OCI-LY7 (cell line): ENCODE measurements around the gene DAGLA. TPM values are rescaled to one million over a fixed set of nuclear protein-coding genes. Genes with fewer than 3 reads are reported as not detected.

ENCODE experiments used
- BruUV-seq: library from RNA; stranded (reverse); fragments of 400-500 nt; replicated peaks from 2 replicates; lab custom pipeline; 2021; lab: Mats Ljungman, UMichigan
- CTCF ChIA-PET: fragments of 300-600 bp; sonication (Branson Sonifier 250); formaldehyde crosslinking; loops from one replicate; lab custom pipeline; 2022; ENCODE audit warnings: antibody characterized with exemption; ENCODE audit not compliant: unreplicated experiment; lab: Charles Lee
- POLR2A ChIA-PET: fragments of 300-600 bp; sonication (Branson Sonifier 250); formaldehyde crosslinking; loops from one replicate; lab custom pipeline; 2022; ENCODE audit warnings: antibody characterized with exemption; lab: Charles Lee
- DNase-seq: peaks from one replicate; pipeline ENCODE4 v3.0.0-alpha.2; 2015; ENCODE audit warnings: low spot score
- H2AFZ ChIP-seq: fragments of 200-600 bp; sonication (generic), shearing (Covaris generic); 2 replicates; pipeline ENCODE4 v1.6.1; 2014; ENCODE audit warnings: mild to moderate bottlenecking, antibody characterized with exemption, low read length, moderate library complexity
- H3K27ac ChIP-seq: fragments of 200-600 bp; sonication (generic); 2 replicates; pipeline ENCODE4 v1.5.1; 2014; ENCODE audit warnings: mixed run types, low read depth, mild to moderate bottlenecking, moderate library complexity, low read length, inconsistent platforms; ENCODE audit not compliant: poor library complexity, severe bottlenecking
- H3K36me3 ChIP-seq: fragments of 200-600 bp; sonication (generic); 2 replicates; pipeline ENCODE4 v1.6.1; 2014; ENCODE audit warnings: mild to moderate bottlenecking, antibody characterized with exemption, low read length, moderate library complexity, mixed read lengths; ENCODE audit not compliant: insufficient read depth
- H3K4me1 ChIP-seq: fragments of 200-600 bp; sonication (generic); 2 replicates; pipeline ENCODE4 v1.5.1; 2014; ENCODE audit warnings: mild to moderate bottlenecking, low read length; ENCODE audit not compliant: insufficient read depth, poor library complexity, severe bottlenecking
- H3K4me2 ChIP-seq: fragments of 200-600 bp; sonication (generic); 2 replicates; pipeline ENCODE4 v1.6.1; 2014; ENCODE audit warnings: mild to moderate bottlenecking, low read length
- H3K4me3 ChIP-seq: fragments of 200-600 bp; sonication (generic); 2 replicates; pipeline ENCODE4 v1.5.1; 2014; ENCODE audit warnings: mild to moderate bottlenecking, low read depth, low read length; ENCODE audit not compliant: poor library complexity, severe bottlenecking
- H3K79me2 ChIP-seq: fragments of 200-600 bp; sonication (generic); 2 replicates; pipeline ENCODE4 v1.6.1; 2016; ENCODE audit warnings: low read depth, mild to moderate bottlenecking, low read length, moderate library complexity, mixed read lengths; ENCODE audit not compliant: insufficient read depth
- H3K9me2 ChIP-seq: fragments of 200-600 bp; sonication (generic); 2 replicates; pipeline ENCODE4 v1.6.1; 2016; ENCODE audit warnings: mild to moderate bottlenecking, low read length, mixed read lengths; ENCODE audit not compliant: insufficient read depth
- H3K9me3 ChIP-seq: fragments of 200-600 bp; sonication (generic); 2 replicates; pipeline ENCODE4 v1.6.1; 2014; ENCODE audit warnings: mild to moderate bottlenecking, mixed run types, low read length, mixed read lengths
- H4K20me1 ChIP-seq: fragments of 200-600 bp; sonication (generic); 2 replicates; pipeline ENCODE4 v1.6.1; 2014; ENCODE audit warnings: mild to moderate bottlenecking, antibody characterized with exemption, low read length, moderate library complexity, mixed read lengths; ENCODE audit not compliant: insufficient read depth
- EZH2phosphoT487 ChIP-seq: fragments of 200-600 bp; sonication (generic); IDR thresholded peaks from 2 replicates; pipeline ENCODE4 v1.6.1; 2018; ENCODE audit warnings: low read depth, borderline replicate concordance, mild to moderate bottlenecking, mixed run types, antibody characterized with exemption, low read length, moderate library complexity, mixed read lengths
- intact Hi-C: fragments of 100-400 bp; cut with micrococcal nuclease; formaldehyde crosslinking; loops from one replicate; pipeline ENCODE4 v1.10.0; 2022; ENCODE audit not compliant: unreplicated experiment
- total RNA-seq, 2 experiments: library from RNA; depleted of rRNA in 1 of 2; stranded (reverse); fragments of >200 nt in 1 of 2; shearing (Covaris generic) in 1 of 2; gene quantifications; 2 replicates each; pipeline ENCODE4 v1.2.3, GENCODE V29; 2014 to 2022
- TF ChIP-seq, protein P1 (sequence below): fragments of 200-600 bp; sonication (generic); conservative IDR thresholded peaks from 2 replicates; pipeline ENCODE4 v1.5.1; 2014; ENCODE audit warnings: mild to moderate bottlenecking, antibody characterized with exemption, low read length, moderate library complexity, mixed read lengths

DAGLA gene
- total RNA-seq, 2 experiments from 2014 or later, result not detected

DNA sequence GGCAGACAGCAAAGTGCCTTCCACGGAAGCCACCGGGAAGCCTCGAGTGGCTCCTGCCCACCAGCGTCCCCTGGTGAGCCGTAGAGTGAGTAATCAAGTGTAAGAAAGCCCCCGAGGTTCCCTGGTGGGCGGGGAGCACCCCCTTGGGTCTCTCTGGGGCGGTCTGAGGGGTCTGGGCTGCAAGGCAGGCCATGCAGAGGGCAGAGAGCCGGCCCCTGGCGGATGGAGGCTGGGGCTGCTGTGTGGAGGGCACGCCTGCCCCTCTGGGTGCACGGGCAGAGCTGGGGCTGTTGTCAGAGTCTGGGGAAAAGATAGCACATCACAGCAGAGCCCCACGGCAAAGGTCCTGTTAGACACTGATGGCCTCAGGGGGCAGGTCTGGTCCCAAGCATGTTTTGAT, 46.6 kb downstream of the DAGLA start:
- CTCF ChIA-PET, result no interaction called here
- Histone ChIP-seq H3K4me1 (no peaks in the 10 kb centered on the region), H3K27ac (no peak overlapping the region), H3K4me3 (no peak overlapping the region), H2AFZ (no peak overlapping the region), H4K20me1 (no peaks in the 10 kb centered on the region), H3K36me3 (no peaks in the 10 kb centered on the region), H3K9me3 (no peaks in the 10 kb centered on the region), H3K79me2 (no peaks in the 10 kb centered on the region), H3K9me2 (no peaks in the 10 kb centered on the region), H3K4me2 (no peak overlapping the region)
- no peak for DNase-seq
- TF ChIP-seq, protein P1, sequence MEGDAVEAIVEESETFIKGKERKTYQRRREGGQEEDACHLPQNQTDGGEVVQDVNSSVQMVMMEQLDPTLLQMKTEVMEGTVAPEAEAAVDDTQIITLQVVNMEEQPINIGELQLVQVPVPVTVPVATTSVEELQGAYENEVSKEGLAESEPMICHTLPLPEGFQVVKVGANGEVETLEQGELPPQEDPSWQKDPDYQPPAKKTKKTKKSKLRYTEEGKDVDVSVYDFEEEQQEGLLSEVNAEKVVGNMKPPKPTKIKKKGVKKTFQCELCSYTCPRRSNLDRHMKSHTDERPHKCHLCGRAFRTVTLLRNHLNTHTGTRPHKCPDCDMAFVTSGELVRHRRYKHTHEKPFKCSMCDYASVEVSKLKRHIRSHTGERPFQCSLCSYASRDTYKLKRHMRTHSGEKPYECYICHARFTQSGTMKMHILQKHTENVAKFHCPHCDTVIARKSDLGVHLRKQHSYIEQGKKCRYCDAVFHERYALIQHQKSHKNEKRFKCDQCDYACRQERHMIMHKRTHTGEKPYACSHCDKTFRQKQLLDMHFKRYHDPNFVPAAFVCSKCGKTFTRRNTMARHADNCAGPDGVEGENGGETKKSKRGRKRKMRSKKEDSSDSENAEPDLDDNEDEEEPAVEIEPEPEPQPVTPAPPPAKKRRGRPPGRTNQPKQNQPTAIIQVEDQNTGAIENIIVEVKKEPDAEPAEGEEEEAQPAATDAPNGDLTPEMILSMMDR, result no peak
- no peak for TF ChIP-seq EZH2phosphoT487
- intact Hi-C loops, result no loop called here
- POLR2A ChIA-PET, result no interaction called here
- no TSS peak for BruUV-seq

DNA sequence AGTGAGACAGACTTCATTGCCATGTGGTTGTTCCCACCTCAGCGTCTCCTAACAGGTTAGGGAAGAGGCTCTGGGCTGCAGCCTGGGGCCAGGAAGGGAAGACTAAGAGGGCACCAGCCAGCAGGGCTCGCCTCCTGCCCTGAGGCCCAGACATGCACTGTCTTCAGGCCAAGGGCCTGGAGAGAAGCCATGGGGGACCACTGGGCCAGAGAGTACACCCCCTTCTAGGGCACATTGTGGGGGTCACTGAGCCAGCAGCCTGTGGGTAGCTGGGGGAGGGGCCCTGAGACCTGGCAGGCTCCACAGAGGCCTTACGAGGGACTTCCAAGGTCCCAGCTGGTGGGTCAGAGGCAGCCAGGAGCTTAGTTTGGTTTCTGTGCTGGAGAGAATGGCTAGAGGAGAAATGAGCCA, 47.2 kb downstream of the DAGLA start:
- H3K4me1 ChIP-seq, result no peaks in the 10 kb centered on the region
- H3K79me2 ChIP-seq, result no peaks in the 10 kb centered on the region
- no peak for DNase-seq
- ChIA-PET POLR2A (no interaction called here), CTCF (no interaction called here)
- no TSS peak for BruUV-seq
- no peaks in the 10 kb centered on the region for H3K36me3 ChIP-seq
- no peak overlapping the region for H3K4me2 ChIP-seq
- no peaks in the 10 kb centered on the region for H4K20me1 ChIP-seq
- H3K27ac ChIP-seq, result no peak overlapping the region
- H3K9me2 ChIP-seq, result no peaks in the 10 kb centered on the region
- H2AFZ ChIP-seq, result no peak overlapping the region
- TF ChIP-seq, protein P1, result no peak
- TF ChIP-seq EZH2phosphoT487, result no peak
- no peak overlapping the region for H3K4me3 ChIP-seq
- intact Hi-C loops, result no loop called here
- no peaks in the 10 kb centered on the region for H3K9me3 ChIP-seq

DNA sequence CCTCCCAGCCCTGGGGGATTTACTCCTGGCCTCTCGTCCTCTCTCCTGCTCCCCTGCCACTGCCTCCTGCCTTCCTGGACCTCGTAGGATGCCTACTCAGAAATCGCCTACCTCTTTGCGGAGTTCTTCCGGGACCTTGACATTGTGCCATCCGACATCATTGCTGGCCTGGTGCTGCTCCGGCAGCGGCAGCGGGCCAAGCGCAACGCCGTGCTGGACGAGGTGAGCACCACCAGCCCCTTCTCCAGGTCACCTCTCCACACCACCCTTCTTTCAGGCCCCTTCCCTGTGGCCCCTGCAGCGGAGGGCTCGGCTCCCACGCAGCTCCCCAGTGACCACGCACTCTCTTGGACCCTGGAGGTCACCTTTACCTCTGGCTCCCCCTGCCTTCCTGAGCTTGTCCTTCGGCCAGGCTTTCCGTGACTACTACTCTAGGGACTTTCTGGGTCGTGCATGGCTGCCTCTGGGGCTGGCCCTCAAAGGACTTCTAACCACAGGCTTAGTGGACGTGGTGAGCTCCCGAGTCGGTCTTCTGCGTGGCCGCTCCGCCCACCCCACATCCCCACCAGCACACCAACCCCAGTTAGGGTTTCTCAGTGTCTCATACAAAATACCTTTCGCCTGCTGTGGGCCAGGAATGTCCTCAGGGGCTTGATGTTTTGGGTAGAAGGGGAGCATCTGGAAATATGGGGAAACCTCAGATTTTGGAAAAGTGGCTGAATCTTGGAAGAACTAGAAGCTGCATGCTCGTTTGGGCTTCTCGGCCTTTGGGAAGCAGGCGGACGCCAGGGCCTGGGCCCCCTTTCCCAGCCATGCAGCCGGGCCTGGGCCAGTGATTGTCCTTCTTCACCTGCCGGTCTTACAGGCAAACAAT, 48.1 kb downstream of the DAGLA start:
- H3K4me3 ChIP-seq, result no peak overlapping the region
- ChIA-PET POLR2A (interaction anchor here (0.5 kb wide), 1 partner anchor 305 kb away, joined by 6 read pairs; no protein-coding TSS in a partner anchor), CTCF (no interaction called here)
- H3K27ac ChIP-seq, result no peak overlapping the region
- DNase-seq, result no peak
- intact Hi-C loops, result no loop called here
- TF ChIP-seq, protein P1, result no peak
- TF ChIP-seq EZH2phosphoT487, result no peak
- no peak overlapping the region for H3K4me2 ChIP-seq
- no peaks in the 10 kb centered on the region for H3K4me1 ChIP-seq
- H3K36me3 ChIP-seq, result no peaks in the 10 kb centered on the region
- no peaks in the 10 kb centered on the region for H3K9me2 ChIP-seq
- no TSS peak for BruUV-seq
- H3K9me3 ChIP-seq, result no peaks in the 10 kb centered on the region
- no peaks in the 10 kb centered on the region for H4K20me1 ChIP-seq
- no peaks in the 10 kb centered on the region for H3K79me2 ChIP-seq
- H2AFZ ChIP-seq, result no peak overlapping the region
